ENCODE measurements around the gene KCNMA1. TPM values are rescaled to one million over a fixed set of nuclear protein-coding genes. Genes with fewer than 3 reads are reported as not detected.

The KCNMA1 gene
- total RNA-seq, 2 donors from 2014 or later: 5.9 to 9.3 TPM

DNA sequence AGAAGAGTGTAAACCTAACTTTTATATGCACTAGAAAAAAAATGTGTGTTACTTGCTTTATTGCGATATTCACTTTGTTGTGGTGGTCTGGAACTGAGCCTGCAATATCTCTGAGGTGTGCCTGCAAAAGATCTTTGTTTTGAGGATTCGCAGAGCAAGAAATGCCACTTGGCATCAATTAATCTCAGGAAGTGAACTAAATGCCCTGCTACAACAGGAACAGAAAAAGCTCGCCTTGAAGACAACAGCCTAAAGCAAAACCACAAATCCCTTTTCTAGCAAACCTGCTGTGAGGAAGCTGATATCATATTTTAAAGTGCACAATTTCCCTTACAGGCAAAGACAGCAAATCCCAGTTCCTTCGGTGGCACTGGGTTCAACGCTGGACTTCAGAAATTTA lies 675.8 kb downstream of the KCNMA1 start:
- intact Hi-C loops (cut with DNase I): no loop called here
- no peaks in the 10 kb centered on the region for H3K27me3 ChIP-seq
- no peak overlapping the region for H3K4me3 ChIP-seq
- H3K36me3 ChIP-seq (replicated peaks in 1 of 2; ENCODE audit: insufficient read depth in 1 of 2, low read depth in 2 of 2): no peaks in the 10 kb centered on the region
- H3K27ac ChIP-seq: no peak overlapping the region
- WGBS, 2 donors: 75 to 84% methylated on average over 5 of the region's 5 CpGs
- no peak for DNase-seq
- TF ChIP-seq POLR2A (IDR thresholded peaks at IDR 0.05): no peak
- TF ChIP-seq, protein P1, sequence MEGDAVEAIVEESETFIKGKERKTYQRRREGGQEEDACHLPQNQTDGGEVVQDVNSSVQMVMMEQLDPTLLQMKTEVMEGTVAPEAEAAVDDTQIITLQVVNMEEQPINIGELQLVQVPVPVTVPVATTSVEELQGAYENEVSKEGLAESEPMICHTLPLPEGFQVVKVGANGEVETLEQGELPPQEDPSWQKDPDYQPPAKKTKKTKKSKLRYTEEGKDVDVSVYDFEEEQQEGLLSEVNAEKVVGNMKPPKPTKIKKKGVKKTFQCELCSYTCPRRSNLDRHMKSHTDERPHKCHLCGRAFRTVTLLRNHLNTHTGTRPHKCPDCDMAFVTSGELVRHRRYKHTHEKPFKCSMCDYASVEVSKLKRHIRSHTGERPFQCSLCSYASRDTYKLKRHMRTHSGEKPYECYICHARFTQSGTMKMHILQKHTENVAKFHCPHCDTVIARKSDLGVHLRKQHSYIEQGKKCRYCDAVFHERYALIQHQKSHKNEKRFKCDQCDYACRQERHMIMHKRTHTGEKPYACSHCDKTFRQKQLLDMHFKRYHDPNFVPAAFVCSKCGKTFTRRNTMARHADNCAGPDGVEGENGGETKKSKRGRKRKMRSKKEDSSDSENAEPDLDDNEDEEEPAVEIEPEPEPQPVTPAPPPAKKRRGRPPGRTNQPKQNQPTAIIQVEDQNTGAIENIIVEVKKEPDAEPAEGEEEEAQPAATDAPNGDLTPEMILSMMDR (IDR thresholded peaks at IDR 0.05): no peak
- H3K9me3 ChIP-seq: no peaks in the 10 kb centered on the region
- H3K4me1 ChIP-seq: no peaks in the 10 kb centered on the region
- no peak for ATAC-seq

GRCh38 chr10:76959111-76959510 lies 678.5 kb downstream of the KCNMA1 start:
- no peak overlapping the region for H3K27ac ChIP-seq
- no peaks in the 10 kb centered on the region for H3K36me3 ChIP-seq (replicated peaks in 1 of 2; ENCODE audit: insufficient read depth in 1 of 2, low read depth in 2 of 2)
- H3K4me1 ChIP-seq: no peaks in the 10 kb centered on the region
- no peaks in the 10 kb centered on the region for H3K9me3 ChIP-seq
- ATAC-seq: no peak
- TF ChIP-seq, protein P1 (IDR thresholded peaks at IDR 0.05): no peak
- no peak for TF ChIP-seq POLR2A (IDR thresholded peaks at IDR 0.05)
- DNase-seq: no peak
- no peaks in the 10 kb centered on the region for H3K27me3 ChIP-seq
- 81 to 100% methylated on average over 2 of the region's 2 CpGs for WGBS, 2 donors
- H3K4me3 ChIP-seq: no peak overlapping the region
- intact Hi-C loops (cut with DNase I): no loop called here

DNA sequence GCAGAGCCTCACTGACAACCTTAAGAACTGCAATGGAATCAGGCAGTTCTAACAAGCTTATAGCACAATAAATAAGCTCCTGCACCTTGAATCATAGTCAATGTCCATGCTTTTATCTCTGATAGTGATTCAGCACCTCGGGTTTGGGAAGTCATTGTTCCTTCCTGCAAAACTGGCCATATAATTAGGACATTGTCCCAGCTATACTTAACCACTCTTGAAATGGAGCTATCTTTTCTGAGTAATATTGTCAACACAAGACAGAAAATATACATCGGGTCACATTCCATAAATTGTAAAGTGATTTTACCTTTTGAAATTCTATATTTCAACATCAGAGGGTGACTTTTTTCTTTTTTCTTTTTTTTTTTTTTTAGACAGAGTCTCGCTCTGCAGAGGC lies 682.8 kb downstream of the KCNMA1 start:
- DNase-seq (no peak), ATAC-seq (no peak)
- Histone ChIP-seq H3K36me3 (replicated peaks in 1 of 2; ENCODE audit: insufficient read depth in 1 of 2, low read depth in 2 of 2) (no peaks in the 10 kb centered on the region), H3K27me3 (no peaks in the 10 kb centered on the region), H3K4me3 (no peak overlapping the region), H3K9me3 (no peaks in the 10 kb centered on the region), H3K4me1 (no peaks in the 10 kb centered on the region), H3K27ac (no peak overlapping the region)
- intact Hi-C loops (cut with DNase I): no loop called here
- TF ChIP-seq POLR2A (IDR thresholded peaks at IDR 0.05): no peak
- TF ChIP-seq, protein P1 (IDR thresholded peaks at IDR 0.05): no peak
- WGBS, 2 donors: 64 to 73% methylated on average over 3 of the region's 3 CpGs

DNA sequence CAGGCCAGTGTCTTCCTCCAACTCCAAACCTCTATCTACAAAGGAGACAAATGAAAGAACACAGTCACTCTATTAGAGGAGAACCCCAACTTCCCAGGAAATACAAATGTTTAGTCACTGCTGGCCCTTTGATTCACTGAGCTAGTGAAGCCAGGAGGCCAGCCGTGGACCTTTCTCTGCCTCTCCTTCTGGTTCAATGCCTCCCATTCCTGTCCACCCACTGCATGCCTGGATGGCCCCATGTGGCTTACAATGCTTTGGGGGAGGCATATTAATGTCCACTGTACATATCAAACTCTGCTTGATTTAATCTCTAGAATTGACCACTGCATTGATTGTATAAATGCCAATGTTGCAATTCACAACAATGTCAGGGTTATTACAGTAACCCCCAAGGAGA lies 687.3 kb downstream of the KCNMA1 start:
- Histone ChIP-seq H3K4me3 (no peak overlapping the region), H3K27ac (no peak overlapping the region), H3K9me3 (no peaks in the 10 kb centered on the region), H3K36me3 (replicated peaks in 1 of 2; ENCODE audit: insufficient read depth in 1 of 2, low read depth in 2 of 2) (no peaks in the 10 kb centered on the region), H3K27me3 (no peaks in the 10 kb centered on the region), H3K4me1 (no peaks in the 10 kb centered on the region)
- ATAC-seq (no peak), DNase-seq (no peak)
- intact Hi-C loops (cut with DNase I): no loop called here
- 29 to 38% methylated on average over 1 of the region's 1 CpG for WGBS, 2 donors
- TF ChIP-seq, protein P1 (IDR thresholded peaks at IDR 0.05): no peak
- no peak for TF ChIP-seq POLR2A (IDR thresholded peaks at IDR 0.05)

- no peak for ATAC-seq
- Histone ChIP-seq H3K36me3 (replicated peaks in 1 of 2; ENCODE audit: insufficient read depth in 1 of 2, low read depth in 2 of 2) (no peaks in the 10 kb centered on the region), H3K4me3 (no peak overlapping the region), H3K9me3 (no peaks in the 10 kb centered on the region), H3K4me1 (no peaks in the 10 kb centered on the region), H3K27me3 (no peaks in the 10 kb centered on the region), H3K27ac (no peak overlapping the region)
- DNase-seq: no peak
- intact Hi-C loops (cut with DNase I): no loop called here
- 93 to 100% methylated on average over 1 of the region's 1 CpG for WGBS, 2 donors
- TF ChIP-seq, protein P1 (IDR thresholded peaks at IDR 0.05): no peak
- TF ChIP-seq POLR2A (IDR thresholded peaks at IDR 0.05): no peak
Measured at GRCh38 chr10:76946270-76946669, 691.3 kb downstream of the KCNMA1 start.
